Loucy (cell line): ENCODE data around the gene SLC43A3.

Experiments used
- H2AFZ ChIP-seq: fragments of 200-600 bp; sonication (generic); 2 replicates; pipeline ENCODE4 v1.6.0; 2016; ENCODE audit warnings: antibody characterized with exemption, mild to moderate bottlenecking, low read length, moderate library complexity
- H3F3A ChIP-seq: fragments of 200-600 bp; 2 replicates; pipeline ENCODE4 v1.6.0; 2016; ENCODE audit warnings: antibody characterized with exemption, low read depth, mild to moderate bottlenecking
- H3K27me3 ChIP-seq: fragments of 200-600 bp; sonication (generic); 2 replicates; pipeline ENCODE4 v1.6.1; 2014; ENCODE audit warnings: low read length, mild to moderate bottlenecking; ENCODE audit not compliant: insufficient read depth, poor library complexity, severe bottlenecking
- H3K36me3 ChIP-seq: fragments of 200-600 bp; sonication (generic); 2 replicates; pipeline ENCODE4 v1.6.1; 2016; ENCODE audit warnings: low read length; ENCODE audit not compliant: insufficient read depth
- H3K4me1 ChIP-seq: fragments of 200-600 bp; sonication (generic); 2 replicates; pipeline ENCODE4 v1.5.1; 2014; ENCODE audit warnings: low read length, mild to moderate bottlenecking; ENCODE audit not compliant: insufficient read depth, poor library complexity, severe bottlenecking
- H3K4me2 ChIP-seq: fragments of 200-600 bp; sonication (generic); 2 replicates; pipeline ENCODE4 v1.6.0; 2014; ENCODE audit warnings: antibody characterized with exemption, low read length, low read depth, mild to moderate bottlenecking; ENCODE audit not compliant: poor library complexity, severe bottlenecking
- H3K4me3 ChIP-seq: fragments of 200-600 bp; sonication (generic); 2 replicates; pipeline ENCODE4 v1.5.1; 2014; ENCODE audit warnings: low read length, mild to moderate bottlenecking, mixed read lengths; ENCODE audit not compliant: poor library complexity, severe bottlenecking
- H3K79me2 ChIP-seq: fragments of 200-600 bp; sonication (generic); 2 replicates; pipeline ENCODE4 v1.6.1; 2014; ENCODE audit warnings: low read length; ENCODE audit not compliant: insufficient read depth
- H3K9ac ChIP-seq: fragments of 200-600 bp; sonication (generic); 2 replicates; pipeline ENCODE4 v1.6.0; 2014; ENCODE audit warnings: mild to moderate bottlenecking, low read depth, low read length, moderate library complexity; ENCODE audit not compliant: poor library complexity, severe bottlenecking
- H3K9me2 ChIP-seq: fragments of 200-600 bp; sonication (generic); replicated peaks from 2 replicates; pipeline ENCODE4 v1.6.1; 2016; ENCODE audit warnings: low read depth, low read length, mixed read lengths
- H3K9me3 ChIP-seq: fragments of 200-600 bp; sonication (generic); 2 replicates; pipeline ENCODE4 v1.6.1; 2014; ENCODE audit warnings: mild to moderate bottlenecking, antibody characterized with exemption, low read length, low read depth; ENCODE audit not compliant: insufficient read depth
- H4K20me1 ChIP-seq: fragments of 200-600 bp; sonication (generic); 2 replicates; pipeline ENCODE4 v1.6.0; 2014; ENCODE audit warnings: antibody characterized with exemption, low read length, mild to moderate bottlenecking; ENCODE audit not compliant: insufficient read depth, poor library complexity, severe bottlenecking
- EZH2phosphoT487 ChIP-seq: fragments of 200-600 bp; IDR thresholded peaks from 2 replicates; pipeline ENCODE4 v1.6.1; 2018; ENCODE audit warnings: antibody characterized with exemption, mild to moderate bottlenecking, moderate library complexity, borderline replicate concordance
- TF ChIP-seq, protein P1 (sequence below): fragments of 200-600 bp; sonication (generic); conservative IDR thresholded peaks from 2 replicates; pipeline ENCODE4 v1.5.1; 2014; ENCODE audit warnings: mild to moderate bottlenecking, antibody characterized with exemption, low read length

The SLC43A3 gene

DNA sequence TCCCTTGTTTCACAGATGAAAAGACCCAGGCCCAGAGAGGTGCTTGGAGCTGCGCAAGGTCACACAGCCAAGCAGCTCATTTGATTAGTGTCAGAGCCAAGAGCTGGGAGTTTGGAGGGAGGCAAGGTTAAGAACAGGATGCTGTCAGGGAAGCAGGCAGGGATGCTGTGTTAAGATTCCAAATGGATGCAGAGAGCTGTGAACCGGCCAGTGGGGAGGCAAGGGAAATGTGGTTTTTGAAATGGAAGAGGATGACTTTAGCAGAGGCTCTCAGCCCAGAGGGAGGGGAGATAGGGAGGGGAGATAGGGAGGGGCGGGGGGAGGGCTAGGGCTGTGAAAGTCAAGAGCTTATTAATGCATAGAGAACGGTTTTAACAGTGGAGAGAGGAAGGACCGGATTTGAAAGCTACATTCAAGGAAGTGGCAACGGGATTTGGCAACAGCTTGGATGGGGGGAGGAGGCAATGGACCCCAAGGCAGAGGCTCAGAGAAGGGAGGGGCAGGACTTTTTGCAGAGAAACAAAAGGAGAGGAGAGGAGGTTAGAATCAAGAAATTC is 46.4 kb upstream of the SLC43A3 start:
- Histone ChIP-seq H3K4me1 (peaks cover 26% of the 10 kb centered on the region), H3K36me3 (no peaks in the 10 kb centered on the region), H3K9me3 (no peaks in the 10 kb centered on the region), H3F3A (no peaks in the 10 kb centered on the region), H3K79me2 (no peaks in the 10 kb centered on the region; the same call in 1 of the 2 replicates), H3K4me2 (peak overlapping the region; percentile 70), H3K9me2 (no peaks in the 10 kb centered on the region), H4K20me1 (no peaks in the 10 kb centered on the region), H3K4me3 (peak overlapping the region; percentile 62), H2AFZ (no peak overlapping the region), H3K27me3 (no peaks in the 10 kb centered on the region), H3K9ac (peak overlapping the region; percentile 44)
- TF ChIP-seq, protein P1, sequence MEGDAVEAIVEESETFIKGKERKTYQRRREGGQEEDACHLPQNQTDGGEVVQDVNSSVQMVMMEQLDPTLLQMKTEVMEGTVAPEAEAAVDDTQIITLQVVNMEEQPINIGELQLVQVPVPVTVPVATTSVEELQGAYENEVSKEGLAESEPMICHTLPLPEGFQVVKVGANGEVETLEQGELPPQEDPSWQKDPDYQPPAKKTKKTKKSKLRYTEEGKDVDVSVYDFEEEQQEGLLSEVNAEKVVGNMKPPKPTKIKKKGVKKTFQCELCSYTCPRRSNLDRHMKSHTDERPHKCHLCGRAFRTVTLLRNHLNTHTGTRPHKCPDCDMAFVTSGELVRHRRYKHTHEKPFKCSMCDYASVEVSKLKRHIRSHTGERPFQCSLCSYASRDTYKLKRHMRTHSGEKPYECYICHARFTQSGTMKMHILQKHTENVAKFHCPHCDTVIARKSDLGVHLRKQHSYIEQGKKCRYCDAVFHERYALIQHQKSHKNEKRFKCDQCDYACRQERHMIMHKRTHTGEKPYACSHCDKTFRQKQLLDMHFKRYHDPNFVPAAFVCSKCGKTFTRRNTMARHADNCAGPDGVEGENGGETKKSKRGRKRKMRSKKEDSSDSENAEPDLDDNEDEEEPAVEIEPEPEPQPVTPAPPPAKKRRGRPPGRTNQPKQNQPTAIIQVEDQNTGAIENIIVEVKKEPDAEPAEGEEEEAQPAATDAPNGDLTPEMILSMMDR, result no peak
- no peak for TF ChIP-seq EZH2phosphoT487

DNA sequence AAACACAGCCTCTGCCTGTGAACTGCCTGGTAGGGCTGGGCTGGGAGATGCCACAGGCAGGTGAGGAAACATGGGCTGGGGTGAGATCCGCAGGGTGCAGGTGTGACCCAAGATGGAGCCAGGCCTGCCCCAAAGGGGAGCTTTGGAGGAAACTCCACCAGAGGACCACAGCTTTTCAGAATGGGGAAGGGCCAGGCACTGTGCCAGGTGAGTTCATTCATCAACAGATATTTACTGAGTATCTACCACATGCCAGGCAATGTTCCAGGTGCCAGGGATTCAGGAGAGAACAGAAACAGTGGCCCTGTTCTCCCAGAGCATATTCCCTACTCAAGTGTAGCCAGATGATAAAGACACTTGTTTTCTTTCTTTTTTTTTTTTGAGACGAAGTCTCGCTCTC is 44.6 kb upstream of the SLC43A3 start:
- Histone ChIP-seq H3K9ac (no peak overlapping the region), H3K4me1 (peaks cover 26% of the 10 kb centered on the region)
- TF ChIP-seq EZH2phosphoT487, result no peak
- TF ChIP-seq, protein P1, result no peak

DNA sequence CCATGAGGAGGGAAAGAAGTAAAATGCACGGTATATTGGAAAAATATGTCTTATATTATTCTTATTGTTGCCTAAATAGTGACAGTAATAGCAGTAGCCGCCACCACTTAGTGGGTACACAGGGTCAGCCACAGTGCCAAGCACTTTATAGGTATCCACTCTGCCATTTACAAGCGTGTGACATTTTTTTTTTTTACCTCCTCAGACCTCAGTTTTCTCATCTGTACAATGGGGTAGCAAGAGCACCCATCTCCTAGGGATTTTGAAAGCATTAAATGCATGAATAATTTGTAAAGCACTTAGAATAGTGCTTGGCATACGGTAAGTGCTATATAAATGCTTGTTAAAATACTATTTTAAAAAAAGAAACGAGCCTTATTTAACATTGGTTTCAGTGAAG is 42.3 kb upstream of the SLC43A3 start:
- H3K4me2 ChIP-seq, result no peak overlapping the region
- no peak overlapping the region for H3K4me3 ChIP-seq
- H4K20me1 ChIP-seq, result no peaks in the 10 kb centered on the region
- H3K79me2 ChIP-seq, result no peaks in the 10 kb centered on the region
- no peaks in the 10 kb centered on the region for H3K36me3 ChIP-seq
- H3K9ac ChIP-seq, result no peak overlapping the region
- no peaks in the 10 kb centered on the region for H3K27me3 ChIP-seq
- no peaks in the 10 kb centered on the region for H3F3A ChIP-seq
- TF ChIP-seq, protein P1, result no peak
- no peak for TF ChIP-seq EZH2phosphoT487
- no peaks in the 10 kb centered on the region for H3K9me3 ChIP-seq
- H3K9me2 ChIP-seq, result no peaks in the 10 kb centered on the region
- H2AFZ ChIP-seq, result no peak overlapping the region
- peaks cover 11% of the 10 kb centered on the region for H3K4me1 ChIP-seq

More for the DNA sequence above, 44.6 kb upstream of the SLC43A3 start:
- no peaks in the 10 kb centered on the region for H4K20me1 ChIP-seq
- H3F3A ChIP-seq, result no peaks in the 10 kb centered on the region
- no peak overlapping the region for H3K4me3 ChIP-seq
- no peaks in the 10 kb centered on the region; the same call in 1 of the 2 replicates for H3K79me2 ChIP-seq
- H3K9me3 ChIP-seq, result no peaks in the 10 kb centered on the region
- no peaks in the 10 kb centered on the region for H3K36me3 ChIP-seq
- no peaks in the 10 kb centered on the region for H3K27me3 ChIP-seq
- no peak overlapping the region for H3K4me2 ChIP-seq
- H3K9me2 ChIP-seq, result no peaks in the 10 kb centered on the region
- H2AFZ ChIP-seq, result no peak overlapping the region
